Tibial nerve (tissue), 4 donors: ENCODE measurements around the gene DENND1A. TPM values are rescaled to one million over a fixed set of nuclear protein-coding genes. Genes with fewer than 3 reads are reported as not detected.

Experiments
- DNase-seq, 2 donors: peaks; one replicate each; pipeline ENCODE4 v3.0.0-alpha.2; 2019; ENCODE audit warnings: low spot score in 2 of 2
- H3K27ac ChIP-seq, 4 donors: fragments of 200-600 bp; sonication (generic) in 3 of 4; one replicate each; pipeline ENCODE4 v1.5.1; 2017 to 2019; ENCODE audit warnings: mild to moderate bottlenecking in 1 of 4
- H3K27me3 ChIP-seq, 2 donors: fragments of 200-600 bp; sonication (generic) in 1 of 2; one replicate each; pipeline versions ENCODE4 v1.5.1 to v1.6.0; 2017 to 2019
- H3K36me3 ChIP-seq, 3 donors: fragments of 200-600 bp; sonication (generic); one replicate each; pipeline ENCODE4 v1.5.1; 2018 to 2019
- H3K4me1 ChIP-seq, 4 donors: fragments of 200-600 bp; sonication (generic) in 3 of 4; one replicate each; pipeline ENCODE4 v1.5.1; 2017 to 2019
- H3K4me3 ChIP-seq, 4 donors: fragments of 200-600 bp; sonication (generic) in 3 of 4; one replicate each; pipeline ENCODE4 v1.5.1; 2017 to 2019; ENCODE audit warnings: mild to moderate bottlenecking in 1 of 4, moderate library complexity in 1 of 4
- H3K9me3 ChIP-seq, 4 donors: fragments of 200-600 bp; sonication (generic) in 3 of 4; one replicate each; pipeline ENCODE4 v1.5.1; 2017 to 2019
- EP300 ChIP-seq, 2 donors: sonication (generic); formaldehyde crosslinking; IDR thresholded peaks; one replicate each; pipeline ENCODE4 v1.6.1; 2017; ENCODE audit warnings: antibody characterized with exemption in 2 of 2, mild to moderate bottlenecking in 1 of 2
- POLR2A ChIP-seq, 2 donors: fragments of 450-650 bp; IDR thresholded peaks; one replicate each; pipeline ENCODE4 v1.6.1; 2017; ENCODE audit warnings: antibody characterized with exemption in 2 of 2, mild to moderate bottlenecking in 2 of 2, moderate library complexity in 2 of 2
- WGBS, 2 donors: methylation state at CpG; one replicate each; pipeline ENCODE4 v1.1.5; 2018; 5-methylcytosine and 5-hydroxymethylcytosine counted together
- small RNA-seq: library from RNA; depleted of rRNA; stranded (forward); fragments of <200 nt; gene quantifications from one replicate; pipeline ENCODE3, GENCODE V24; 2016
- total RNA-seq, 4 donors: library from RNA; depleted of rRNA; stranded (reverse); fragments of >200 nt; gene quantifications; one replicate each; pipeline ENCODE4 v1.1.0, GENCODE V29; 2016
- TF ChIP-seq, protein P1 (sequence below), 5 experiments: fragments of 200-600 bp in 3 of 5; fragments of 450-650 bp in 2 of 5; sonication (generic) in 3 of 5; IDR thresholded peaks; one replicate each; pipeline ENCODE4 v1.5.1; 2016 to 2019; ENCODE audit warnings: antibody characterized with exemption in 5 of 5, mild to moderate bottlenecking in 3 of 5, moderate library complexity in 2 of 5

Gene DENND1A
- total RNA-seq, 4 donors from 2014 or later: 17.5 to 34.8 (median 20.1) TPM

DNA sequence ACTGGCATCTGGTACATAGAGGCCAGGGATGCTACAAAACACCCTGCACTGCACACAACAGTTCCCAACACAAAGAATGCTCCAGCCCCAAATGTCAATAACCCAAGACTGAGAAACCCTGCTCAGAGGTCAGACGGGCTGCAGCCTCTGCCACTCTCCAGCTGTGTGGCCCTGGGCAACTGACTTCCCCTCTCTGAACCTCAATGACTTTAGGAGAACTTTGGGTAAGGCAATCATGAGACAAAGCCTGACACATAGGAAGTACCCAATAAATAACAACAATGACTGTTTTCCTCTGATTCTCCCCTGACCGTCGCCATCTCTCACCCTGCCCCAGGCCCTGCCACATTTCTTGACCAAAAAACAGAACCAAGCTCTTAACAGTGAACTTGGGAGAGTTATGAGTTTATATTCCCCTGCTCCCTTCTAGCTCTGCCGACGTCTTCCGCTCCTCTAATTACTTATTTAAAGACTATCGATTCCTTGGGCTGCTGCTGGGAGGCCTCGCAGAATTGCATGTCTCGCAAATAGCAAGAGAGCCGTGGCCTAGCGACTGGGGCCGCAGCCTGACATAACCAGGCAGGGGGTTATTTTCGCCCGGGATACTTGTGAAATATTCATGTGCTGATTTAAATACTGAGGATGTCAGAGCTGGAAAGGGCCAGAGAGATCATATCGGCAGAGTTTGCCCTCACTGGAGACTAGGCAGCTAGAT, 598.4 kb downstream of the DENND1A start:
- H3K4me1 ChIP-seq: peaks cover 0 to 12% (median 8%) of the 10 kb centered on the region in 4 donors
- H3K4me3 ChIP-seq: no peak overlapping the region
- H3K36me3 ChIP-seq: no peaks in the 10 kb centered on the region
- 86 to 87% methylated on average over 15 of the region's 15 CpGs for WGBS, 2 donors
- H3K27me3 ChIP-seq: no peaks in the 10 kb centered on the region
- DNase-seq: no peak
- no peak overlapping the region for H3K27ac ChIP-seq
- no peaks in the 10 kb centered on the region for H3K9me3 ChIP-seq
- TF ChIP-seq POLR2A (IDR thresholded peaks at IDR 0.05): no peak
- TF ChIP-seq, protein P1, sequence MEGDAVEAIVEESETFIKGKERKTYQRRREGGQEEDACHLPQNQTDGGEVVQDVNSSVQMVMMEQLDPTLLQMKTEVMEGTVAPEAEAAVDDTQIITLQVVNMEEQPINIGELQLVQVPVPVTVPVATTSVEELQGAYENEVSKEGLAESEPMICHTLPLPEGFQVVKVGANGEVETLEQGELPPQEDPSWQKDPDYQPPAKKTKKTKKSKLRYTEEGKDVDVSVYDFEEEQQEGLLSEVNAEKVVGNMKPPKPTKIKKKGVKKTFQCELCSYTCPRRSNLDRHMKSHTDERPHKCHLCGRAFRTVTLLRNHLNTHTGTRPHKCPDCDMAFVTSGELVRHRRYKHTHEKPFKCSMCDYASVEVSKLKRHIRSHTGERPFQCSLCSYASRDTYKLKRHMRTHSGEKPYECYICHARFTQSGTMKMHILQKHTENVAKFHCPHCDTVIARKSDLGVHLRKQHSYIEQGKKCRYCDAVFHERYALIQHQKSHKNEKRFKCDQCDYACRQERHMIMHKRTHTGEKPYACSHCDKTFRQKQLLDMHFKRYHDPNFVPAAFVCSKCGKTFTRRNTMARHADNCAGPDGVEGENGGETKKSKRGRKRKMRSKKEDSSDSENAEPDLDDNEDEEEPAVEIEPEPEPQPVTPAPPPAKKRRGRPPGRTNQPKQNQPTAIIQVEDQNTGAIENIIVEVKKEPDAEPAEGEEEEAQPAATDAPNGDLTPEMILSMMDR (IDR thresholded peaks at IDR 0.05): no peak
- no peak for TF ChIP-seq EP300 (IDR thresholded peaks at IDR 0.05)

Small RNAs within 50 kb of the gene (small RNA-seq; reads per million reads assigned to genes)
- gene MIR601: not detected
- gene MIR7150: not detected

Other genes starting within 250 kb of the DENND1A start
- gene LHX2, start 81.6 kb upstream of the DENND1A start, total RNA-seq: not detected